GM18502 (cell line): Measurements from ENCODE around the gene CHD2.
"Not testable (repeated sequence)": the region's sequence is repeated elsewhere in the genome, so short reads cannot be mapped to it uniquely, and the experiment has no call there.

Experiments used
- ATAC-seq: cut with Tn5 transposase; IDR thresholded peaks from one replicate; pipeline ENCODE4 v1.9.1; 2021; ENCODE audit warnings: mild to moderate bottlenecking; ENCODE audit not compliant: unreplicated experiment, poor library complexity

CHD2 gene

DNA sequence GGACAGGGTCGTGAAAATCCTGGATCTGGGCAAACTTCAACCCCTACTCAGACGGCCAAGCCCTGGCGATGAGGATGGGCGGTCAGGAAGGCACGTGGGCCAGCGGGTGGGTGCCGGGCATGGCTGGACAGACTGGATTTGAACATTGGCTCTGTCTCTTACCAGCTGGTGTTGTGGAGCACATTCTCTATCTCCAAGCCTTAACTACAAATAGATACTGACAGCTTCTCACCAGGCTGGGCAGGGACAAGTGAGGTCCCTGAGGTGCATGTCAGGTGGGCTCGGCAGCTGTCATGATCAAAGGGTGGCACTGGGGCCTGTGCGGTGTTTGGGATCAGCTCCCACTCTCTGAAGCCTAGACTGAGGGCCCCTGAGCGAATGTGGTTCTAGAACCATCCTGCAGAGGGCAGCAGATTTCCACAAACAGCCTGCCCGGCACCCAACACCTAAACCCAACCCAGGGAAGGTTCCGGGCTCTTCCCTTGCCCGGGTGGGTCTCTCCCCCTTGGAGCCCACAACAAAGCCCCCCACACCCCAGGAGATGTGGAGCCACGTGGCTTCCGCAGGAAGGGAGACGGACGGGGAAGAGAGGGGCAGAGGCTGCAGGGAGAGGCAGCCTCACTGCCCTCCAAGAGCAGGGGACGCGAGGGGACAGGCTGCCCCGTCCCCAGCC is 130.4 kb downstream of the CHD2 start:
- ATAC-seq = peak; percentile 85

DNA sequence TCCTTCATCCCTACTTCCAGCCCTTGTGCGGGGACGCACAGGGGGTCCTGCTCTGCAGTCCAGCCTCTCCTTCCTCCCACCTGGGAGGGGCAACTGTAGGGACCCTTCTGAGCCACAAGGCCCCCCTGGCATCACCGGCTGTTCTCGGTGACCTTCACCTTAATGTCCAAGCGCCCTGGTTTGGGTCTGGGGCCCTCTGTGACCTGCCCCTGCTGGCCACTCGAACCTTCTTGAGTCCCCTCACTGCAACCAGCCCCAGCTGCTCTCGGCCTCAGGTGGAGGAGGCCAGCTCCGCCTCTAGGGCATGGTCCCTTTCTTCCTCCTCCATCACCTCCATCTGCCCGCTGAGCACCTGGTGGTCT is 131.0 kb downstream of the CHD2 start:
- ATAC-seq = no peak

DNA sequence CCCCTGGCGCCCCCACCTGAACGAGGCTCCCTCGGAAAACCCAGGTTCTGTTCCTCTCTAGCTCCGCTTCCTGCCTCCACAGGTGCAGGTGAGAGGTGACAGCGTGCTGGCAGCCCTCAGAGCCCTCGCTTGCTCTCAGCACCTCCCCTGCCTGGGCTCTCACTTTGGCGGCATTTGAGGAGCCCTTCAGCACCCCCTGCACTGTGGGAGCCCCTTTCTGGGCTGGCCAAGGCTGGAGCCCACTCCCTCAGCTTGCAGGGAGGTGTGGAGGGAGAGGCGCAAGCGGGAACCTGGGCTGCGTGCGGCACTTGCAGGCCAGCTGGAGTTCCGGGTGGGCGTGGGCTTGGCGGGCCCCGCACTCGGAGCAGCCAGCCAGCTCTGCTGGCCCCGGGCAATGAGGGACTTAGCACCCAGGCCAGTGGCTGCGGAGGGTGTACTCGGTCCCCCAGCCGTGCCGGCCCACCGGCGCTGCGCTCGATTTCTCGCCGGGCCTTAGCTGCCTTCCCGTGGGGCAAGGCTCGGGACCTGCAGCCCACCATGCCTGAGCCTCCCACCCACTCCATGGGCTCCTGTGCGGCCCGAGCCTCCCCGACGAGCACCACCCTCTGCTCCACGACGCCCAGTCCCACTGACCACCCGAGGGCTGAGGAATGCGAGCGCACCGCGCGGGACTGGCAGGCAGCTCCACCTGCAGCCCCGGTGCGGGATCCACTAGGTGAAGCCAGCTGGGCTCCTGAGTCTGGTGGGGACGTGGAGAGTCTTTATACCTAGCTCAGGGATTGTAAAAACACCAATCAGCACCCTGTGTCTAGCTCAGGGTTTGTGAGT is 131.6 kb downstream of the CHD2 start:
- ATAC-seq = not testable (repeated sequence)

DNA sequence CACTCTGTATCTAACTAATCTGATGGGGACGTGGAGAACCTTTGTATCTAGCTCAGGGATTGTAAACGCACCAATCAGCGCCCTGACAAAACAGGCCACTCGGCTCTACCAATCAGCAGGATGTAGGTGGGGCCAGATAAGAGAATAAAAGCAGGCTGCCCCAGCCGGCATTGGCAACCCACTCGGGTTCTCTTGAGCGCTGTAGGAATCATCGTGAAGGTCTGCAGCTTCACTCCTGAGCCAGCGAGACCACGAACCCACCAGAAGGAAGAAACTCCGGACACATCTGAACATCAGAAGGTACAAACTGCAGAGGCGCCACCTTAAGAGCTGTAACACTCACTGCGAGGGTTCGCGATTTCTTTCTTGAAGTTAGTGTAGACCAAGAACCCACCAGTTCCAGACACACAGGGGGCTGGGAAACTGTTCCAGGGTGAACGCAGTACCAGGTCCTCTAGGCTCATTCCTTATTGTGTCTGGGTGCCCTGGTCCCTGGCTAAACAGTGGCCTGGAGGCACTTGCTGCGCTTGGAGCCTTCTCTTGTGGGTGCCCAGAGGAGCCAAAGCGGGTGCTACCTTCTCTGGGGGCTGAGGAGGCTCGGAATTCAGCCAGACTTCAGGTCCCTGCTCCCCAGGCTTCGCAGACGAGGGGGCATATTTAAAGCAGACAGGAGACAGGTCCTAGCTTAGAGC is 132.5 kb downstream of the CHD2 start:
- ATAC-seq = not testable (repeated sequence)

DNA sequence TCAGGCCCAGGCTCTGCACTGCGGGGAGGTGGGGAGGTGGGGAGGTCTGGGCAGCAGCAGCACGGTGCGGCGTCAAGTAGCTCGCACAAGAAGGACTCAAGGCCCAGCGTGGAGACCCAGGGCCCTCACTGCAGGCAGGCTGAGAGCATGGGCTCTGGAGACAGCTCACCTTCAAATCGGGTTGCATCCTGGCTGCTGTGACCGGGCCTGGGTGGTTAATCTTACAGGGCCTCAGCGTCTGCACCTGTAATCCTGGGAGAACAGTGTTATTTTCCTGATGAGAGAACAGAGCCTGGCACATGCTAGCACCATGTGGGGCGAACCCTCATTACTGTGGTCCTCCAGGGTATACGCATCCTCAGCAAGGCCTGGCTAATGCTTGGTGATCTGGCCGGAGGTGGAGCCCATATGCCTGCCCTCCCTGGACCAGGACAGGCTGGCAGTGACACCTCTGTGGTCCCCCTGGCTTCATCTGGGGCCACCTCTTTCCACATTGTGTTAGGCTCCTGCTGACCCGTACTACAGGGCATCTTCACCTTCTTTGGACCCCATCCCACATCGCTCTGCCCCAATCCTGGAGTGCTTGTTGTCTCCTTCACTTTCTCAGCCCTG is 133.4 kb downstream of the CHD2 start:
- no peak for ATAC-seq

DNA sequence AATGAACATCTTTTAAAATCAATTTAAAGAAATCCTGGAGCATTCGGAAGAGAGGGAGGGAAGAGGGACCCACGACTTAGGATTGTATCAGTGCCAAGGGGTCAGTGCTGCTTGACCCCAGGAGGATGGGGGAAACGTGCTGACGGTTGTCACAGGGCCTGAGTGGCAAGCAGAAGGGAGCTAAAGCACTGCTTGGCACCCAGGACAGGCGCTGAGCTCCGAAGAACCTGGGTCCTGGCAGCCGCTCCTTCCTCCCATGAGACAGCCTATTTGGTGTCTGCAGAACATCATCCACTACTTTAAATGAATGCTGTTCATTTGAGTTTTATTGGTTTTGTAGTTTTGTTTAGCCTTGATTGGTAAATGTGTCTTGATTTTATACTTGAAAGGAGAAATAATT is 134.4 kb downstream of the CHD2 start:
- ATAC-seq = no peak

DNA sequence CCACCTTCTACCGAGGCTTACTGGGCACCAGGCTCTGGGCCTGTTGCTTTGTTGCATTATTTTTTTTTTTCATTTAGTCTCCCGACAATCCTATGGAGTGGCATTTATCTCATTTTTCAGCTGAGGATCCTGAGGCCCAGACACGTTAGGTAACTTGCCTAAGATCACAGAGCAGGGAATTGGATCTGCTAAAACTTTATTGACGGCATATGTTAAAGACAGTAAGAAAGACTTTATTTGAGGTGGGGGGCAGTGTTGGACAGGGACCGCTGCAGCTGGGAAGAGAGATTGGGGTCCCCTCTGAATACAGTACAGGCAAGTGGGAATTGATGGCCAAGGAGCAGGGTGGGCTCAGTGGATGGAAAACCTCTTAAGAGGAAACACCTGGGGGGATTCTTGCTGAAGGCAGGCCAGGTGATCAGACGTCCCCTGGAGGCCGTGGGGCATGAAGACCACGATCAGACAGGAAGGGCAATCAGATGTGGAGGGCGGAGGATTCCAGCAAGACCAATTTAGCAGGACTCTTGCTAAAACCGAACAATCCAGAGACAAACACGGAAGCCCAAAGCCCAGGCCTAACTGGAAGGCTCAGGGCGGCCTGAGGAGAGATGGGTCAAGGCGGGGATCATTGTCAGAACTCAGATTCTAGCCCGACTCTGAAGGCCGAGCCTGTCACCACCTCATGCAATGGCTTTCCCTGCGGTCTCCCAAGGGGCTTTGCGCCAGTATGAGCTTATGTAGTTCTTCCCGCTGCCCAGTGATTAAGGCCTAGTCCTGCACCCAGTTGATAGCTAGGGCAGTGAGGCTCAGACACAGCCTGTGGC is 135.2 kb downstream of the CHD2 start:
- ATAC-seq = peak; percentile 25

DNA sequence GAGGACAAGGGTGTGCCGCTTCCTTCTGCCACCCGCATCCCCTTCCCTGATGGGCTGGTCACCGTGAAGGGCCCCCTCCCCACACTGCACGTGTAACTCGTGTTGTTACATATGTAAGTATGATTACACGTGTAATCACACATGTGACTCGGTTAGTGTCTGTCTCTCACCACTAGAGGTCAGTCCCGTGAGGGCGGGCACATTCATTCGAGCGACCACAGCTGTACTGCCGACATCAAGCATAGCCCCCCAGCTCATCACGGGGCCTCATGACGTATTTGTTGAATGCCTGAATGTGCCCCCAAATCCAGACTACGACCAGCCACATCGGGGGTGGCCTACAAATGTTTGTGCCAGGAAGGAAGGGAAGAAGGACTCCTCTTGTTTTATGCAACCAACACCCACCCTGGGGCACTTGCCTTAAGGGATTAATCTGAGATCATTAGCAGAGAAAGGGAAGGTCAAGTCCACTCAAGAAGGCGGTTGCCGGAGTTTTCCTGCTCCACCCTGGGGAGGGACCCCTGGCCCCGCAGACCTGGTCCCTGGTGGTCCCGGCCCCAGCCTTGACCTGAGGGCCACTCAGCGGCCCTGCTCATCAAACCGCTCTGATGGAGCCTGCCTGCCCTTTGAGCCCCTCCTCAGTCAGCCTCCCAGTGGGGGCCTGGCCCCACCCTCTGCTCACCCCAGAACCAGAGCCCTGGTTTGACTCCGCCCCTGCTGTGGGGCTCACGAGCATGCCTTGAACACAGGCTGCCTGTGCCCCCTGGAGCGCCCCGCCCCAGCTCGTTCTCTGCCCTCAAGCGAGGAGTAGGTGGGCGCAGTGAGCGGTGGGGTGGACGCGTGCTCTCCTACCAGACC is 136.1 kb downstream of the CHD2 start:
- ATAC-seq = peak; percentile 79

DNA sequence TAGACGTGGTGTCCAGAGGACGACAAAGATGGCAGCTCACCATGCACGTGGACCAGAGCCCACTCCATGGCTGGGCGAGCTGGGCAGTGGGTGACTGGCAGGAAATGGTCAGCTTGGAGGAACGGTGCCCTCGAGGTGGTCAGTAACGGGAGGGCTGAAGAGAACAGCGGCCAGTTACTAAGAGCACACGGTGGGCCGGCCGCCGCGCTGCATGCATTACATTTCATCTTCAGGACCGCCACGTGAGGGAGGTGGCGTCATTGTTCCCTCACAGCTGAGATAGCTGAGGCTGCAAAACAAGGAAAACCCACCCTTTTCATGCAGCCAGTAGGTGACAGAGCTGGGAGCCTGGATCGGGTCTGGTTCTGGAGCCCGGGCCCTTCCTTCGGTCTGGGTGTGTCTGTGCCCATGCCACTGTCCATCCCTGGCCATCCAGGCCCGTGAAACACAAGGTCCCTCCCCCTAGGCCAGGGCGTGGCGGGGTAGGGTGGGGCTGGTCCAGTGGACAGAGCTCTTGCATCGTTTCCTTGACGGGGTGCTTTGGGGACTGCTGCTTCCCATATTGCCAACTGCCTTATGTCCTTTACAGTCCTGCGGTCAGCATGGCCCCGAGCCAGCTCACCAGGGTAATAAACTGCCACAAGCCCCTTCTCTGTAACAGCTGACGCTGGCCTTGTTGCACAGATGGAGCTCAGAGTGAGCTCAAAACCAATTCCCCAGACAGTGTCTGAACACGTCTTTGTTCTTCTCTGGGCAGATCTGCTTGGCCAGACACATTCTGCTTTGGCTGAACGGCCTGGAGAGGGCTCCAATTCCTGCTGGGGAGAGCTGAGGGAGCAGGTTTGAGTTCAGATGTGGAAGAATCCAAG is 137.1 kb downstream of the CHD2 start:
- ATAC-seq = no peak

DNA sequence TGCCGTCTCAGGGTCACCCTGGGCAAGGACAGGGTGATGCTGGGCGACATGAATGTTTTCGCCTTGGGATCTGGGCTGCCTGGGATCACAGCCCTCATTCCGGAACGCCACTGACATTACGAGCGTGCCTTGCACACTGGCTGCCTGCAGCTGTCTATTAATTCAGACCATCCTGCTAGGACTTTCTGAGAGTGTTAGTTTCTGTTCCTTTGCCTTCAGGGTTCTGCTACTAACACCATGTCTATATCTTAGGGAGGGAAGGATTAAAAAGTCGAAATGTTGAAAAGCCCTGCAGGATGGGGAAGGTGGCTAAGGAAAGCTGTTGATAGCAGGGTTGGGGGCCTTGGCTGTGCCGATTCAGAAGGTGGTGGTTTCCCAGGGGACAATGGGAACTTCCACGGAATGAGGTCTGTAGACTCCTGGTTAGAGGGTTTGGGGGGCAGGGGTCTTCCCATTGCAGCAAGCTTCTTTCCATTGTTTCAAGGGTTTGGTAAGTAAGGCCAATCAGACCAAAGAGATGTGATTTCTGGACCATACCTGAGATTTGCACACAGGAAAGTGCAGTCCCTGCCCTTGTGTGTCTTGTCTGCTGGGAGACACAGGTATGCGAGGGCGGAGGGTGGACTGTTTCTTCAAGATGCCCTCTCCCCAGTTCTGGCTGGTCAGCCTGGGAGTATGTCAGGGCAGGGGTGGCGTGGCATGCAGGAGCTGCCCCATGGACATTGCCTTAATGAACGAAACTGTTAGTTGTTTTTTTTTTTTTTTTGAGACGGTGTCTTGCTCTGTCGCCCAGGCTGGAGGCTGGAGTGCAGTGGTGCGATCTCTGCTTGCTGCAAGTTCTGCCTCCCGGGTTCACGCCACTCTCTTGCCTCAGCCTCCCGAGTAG is 137.9 kb downstream of the CHD2 start:
- no peak for ATAC-seq

DNA sequence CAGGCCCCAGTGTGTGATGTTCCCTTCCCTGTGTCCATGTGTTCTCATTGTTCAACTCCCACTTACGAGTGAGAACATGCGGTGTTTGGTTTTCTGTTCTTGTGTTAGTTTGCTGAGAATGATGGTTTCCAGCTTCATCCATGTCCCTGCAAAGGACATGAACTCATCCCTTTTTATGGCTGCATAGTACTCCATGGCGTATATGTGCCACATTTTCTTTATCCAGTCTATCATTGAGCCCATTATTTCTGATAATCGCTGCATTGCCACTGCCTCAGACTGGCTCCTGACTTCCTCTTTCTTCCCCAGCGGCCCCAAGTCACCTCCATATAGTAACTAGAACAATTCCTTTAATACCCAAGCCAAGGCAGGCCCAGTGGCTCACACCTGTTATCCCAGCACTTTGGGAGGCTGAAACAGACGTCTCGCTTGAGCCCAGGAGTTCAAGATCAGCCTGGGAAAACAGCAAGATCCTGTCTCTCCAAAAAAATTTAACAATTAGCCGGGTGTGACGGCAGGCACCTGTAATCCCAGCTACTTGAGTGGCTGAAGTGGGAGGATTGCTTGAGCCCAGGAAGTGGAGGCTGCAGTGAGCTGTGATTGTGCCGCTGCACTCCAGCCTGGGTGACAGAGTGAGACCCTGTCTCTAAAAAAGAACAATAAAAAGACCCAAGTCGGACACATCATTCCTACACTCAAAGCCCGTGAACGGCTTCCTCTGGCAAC is 139.6 kb downstream of the CHD2 start:
- ATAC-seq = not testable (repeated sequence)

DNA sequence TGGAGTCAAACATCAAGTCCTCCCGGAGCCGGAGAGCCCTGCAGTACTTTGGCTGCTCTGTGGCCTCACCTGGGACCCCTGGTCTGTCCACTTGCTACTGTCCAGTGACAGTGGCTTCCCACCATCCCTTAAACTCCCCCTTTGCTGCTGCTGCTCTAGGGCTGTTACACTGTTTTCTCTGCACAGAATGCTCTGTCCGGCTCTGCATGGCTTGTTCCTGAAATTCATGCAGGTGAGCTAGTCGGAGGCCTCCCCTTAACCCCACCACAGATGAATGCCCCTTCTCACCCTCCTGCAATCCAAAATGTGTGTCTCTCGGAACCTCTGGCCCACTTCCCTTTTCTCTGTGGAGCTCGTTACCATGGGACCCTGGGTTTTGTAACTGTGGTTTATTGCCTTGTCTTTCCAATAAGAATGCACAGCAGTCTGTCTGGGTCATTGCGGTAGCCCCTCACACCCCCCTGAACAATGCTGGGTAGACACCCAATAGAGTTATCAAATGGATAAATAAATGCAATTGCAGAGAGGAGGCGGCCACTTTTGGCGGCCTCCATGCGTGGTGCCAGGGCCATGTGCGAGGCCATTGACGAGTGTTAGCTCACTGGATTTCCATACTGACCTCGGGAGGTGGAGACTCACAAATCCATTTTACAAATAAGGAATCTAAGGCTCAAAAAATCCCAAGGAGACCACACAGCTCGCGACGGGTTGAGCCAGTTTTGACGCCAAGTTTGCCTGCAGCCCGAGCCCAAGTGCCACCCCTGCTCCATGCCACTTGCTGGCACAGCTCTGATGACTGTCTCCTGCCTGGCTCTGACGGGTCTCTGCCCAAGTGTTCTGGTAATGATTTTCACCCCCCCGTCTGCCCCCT is 140.4 kb downstream of the CHD2 start:
- ATAC-seq = no peak

DNA sequence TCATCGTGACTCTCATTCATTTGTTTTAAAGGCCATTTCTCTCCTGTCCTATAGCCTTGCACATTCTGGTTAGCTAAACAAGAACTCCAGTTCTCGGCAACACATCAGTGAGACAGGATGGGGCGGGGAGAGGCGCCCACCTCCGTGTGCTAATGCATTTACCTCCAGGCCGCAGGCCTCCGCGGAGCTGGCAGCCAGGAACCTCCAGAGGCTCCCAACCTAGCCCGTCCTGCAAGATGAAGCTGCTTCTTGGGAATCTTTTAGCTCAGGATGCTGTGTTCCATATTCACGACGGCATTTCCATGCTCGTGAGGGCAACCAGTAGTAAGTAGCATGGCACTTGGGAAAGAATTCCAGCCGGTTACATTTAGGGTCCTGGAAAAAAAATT is 141.0 kb downstream of the CHD2 start:
- ATAC-seq = no peak

DNA sequence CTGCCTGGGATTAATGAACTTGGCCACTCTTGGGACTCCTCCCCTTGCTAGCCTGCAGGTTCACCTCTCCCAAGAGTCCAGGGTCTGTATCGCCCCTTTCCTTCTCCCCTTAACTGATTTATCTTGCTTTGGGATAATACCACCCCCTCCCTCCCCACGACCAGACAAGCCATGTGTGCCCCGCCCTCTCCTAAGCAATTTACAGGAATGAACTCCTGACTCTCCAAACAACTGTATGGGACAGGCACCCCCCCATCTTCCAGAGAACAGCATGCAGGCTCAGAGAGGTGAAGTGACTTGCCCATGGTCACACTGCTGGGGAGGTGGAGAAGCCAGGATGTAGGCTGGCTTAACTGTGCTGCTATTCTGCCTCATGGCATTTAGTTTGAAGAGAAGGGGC is 142.1 kb downstream of the CHD2 start:
- no peak for ATAC-seq

DNA sequence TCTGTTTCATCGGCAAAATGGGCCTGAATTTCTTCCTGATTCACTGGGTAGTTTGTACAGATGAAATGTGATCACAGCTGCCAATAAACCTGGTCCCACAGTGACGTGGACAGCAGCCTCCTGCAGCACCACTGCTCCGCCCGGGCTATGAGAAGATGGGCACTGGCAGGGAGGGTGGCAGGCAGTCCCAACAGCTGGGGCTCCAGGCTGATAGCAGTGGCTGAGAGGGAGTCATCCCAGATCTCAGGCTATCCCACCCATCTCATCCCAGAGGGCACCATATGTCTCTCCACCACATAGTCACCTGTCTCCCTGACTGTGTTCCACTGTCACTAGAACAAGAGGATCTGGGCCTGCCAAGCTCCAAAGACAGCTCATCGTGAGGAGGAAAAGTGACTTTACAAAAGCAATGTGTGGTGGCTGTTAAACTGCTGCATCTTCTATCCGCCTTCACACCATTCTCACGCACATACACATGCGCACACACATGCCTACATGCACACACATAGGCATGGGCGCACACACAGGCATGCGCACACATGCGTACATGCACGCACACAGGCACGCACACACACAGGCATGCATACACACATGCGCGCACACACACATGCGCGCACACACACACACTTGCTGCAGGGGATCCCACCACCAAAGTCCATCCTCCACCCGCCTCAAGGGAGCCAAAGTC is 142.7 kb downstream of the CHD2 start:
- no peak for ATAC-seq
